Measurements from ENCODE around the gene PMF1. TPM values are rescaled to one million over a fixed set of nuclear protein-coding genes. Genes with fewer than 3 reads are reported as not detected.

PMF1 gene
- total and polyA plus RNA-seq, 2 of the 13 experiments (the other 11 are each of a cell fraction or from before 2014, with no cell fraction given) = 72.5 to 89.0 TPM

GRCh38 chr1:156245451-156246232 is 32.8 kb downstream of the PMF1 start (continued):
- peak; percentile 34; the same call in 1 of the 2 replicates for TF ChIP-seq ZNF160 (CRISPR knock-in tag; IDR thresholded peaks at IDR 0.05)
- no peak for TF ChIP-seq ZBTB7A (CRISPR knock-in tag; IDR thresholded peaks at IDR 0.05)
- TF ChIP-seq RBM39 (IDR thresholded peaks at IDR 0.05; ENCODE audit: low read depth, low read length, poor library complexity, severe bottlenecking) = no peak
- no peak for TF ChIP-seq THYN1 (CRISPR knock-in tag; IDR thresholded peaks at IDR 0.05; ENCODE audit: borderline replicate concordance, low read depth)
- TF ChIP-seq U2AF2 (IDR thresholded peaks at IDR 0.05; ENCODE audit: low read depth, low read length) = no peak
- TF ChIP-seq PRMT3 (CRISPR knock-in tag; IDR thresholded peaks at IDR 0.05; ENCODE audit: borderline replicate concordance, low read depth) = no peak
- TF ChIP-seq SSRP1 (CRISPR knock-in tag; IDR thresholded peaks at IDR 0.05) = peak; percentile 15; the same call in 1 of the 2 replicates
- no peak for TF ChIP-seq KLF12 (CRISPR knock-in tag; IDR thresholded peaks at IDR 0.05; ENCODE audit: borderline replicate concordance)
- TF ChIP-seq ZNF530 (CRISPR knock-in tag; IDR thresholded peaks at IDR 0.05; ENCODE audit: low read depth) = no peak
- TF ChIP-seq ZNF451 (CRISPR knock-in tag; IDR thresholded peaks at IDR 0.05) = peak; percentile 72; the same call in 1 of the 2 replicates
- no peak for TF ChIP-seq NCOR1 (IDR thresholded peaks at IDR 0.05; ENCODE audit: borderline replicate concordance, low read length)
- TF ChIP-seq CREM (IDR thresholded peaks at IDR 0.05) = no peak
- TF ChIP-seq CREM (CRISPR knock-in tag; IDR thresholded peaks at IDR 0.05) = no peak
- no peak for TF ChIP-seq SMARCC2 (IDR thresholded peaks at IDR 0.05)
- no peak for TF ChIP-seq ELF4 (CRISPR knock-in tag; IDR thresholded peaks at IDR 0.05; ENCODE audit: borderline replicate concordance)
- peak; percentile 53 for TF ChIP-seq HNRNPLL (IDR thresholded peaks at IDR 0.05; ENCODE audit: low read depth, low read length, poor library complexity, severe bottlenecking)
- no peak for TF ChIP-seq KDM1A (CRISPR knock-in tag; IDR thresholded peaks at IDR 0.05)
- TF ChIP-seq ZNF34 (CRISPR knock-in tag; IDR thresholded peaks at IDR 0.05; ENCODE audit: borderline replicate concordance) = no peak
- TF ChIP-seq ZNF841 (CRISPR knock-in tag; IDR thresholded peaks at IDR 0.05; ENCODE audit: borderline replicate concordance) = no peak
- TF ChIP-seq ZKSCAN5 (CRISPR knock-in tag; IDR thresholded peaks at IDR 0.05) = no peak
- peak; percentile 54 for TF ChIP-seq SALL1 (CRISPR knock-in tag; IDR thresholded peaks at IDR 0.05)
- TF ChIP-seq SRF (IDR thresholded peaks at IDR 0.05; ENCODE audit: low read depth, low read length) = no peak
- no peak for TF ChIP-seq ZNF10 (CRISPR knock-in tag; IDR thresholded peaks at IDR 0.05; ENCODE audit: borderline replicate concordance, low read depth)
- TF ChIP-seq MXD3 (CRISPR knock-in tag; IDR thresholded peaks at IDR 0.05) = 0 out of 2 replicates have a peak, but pooled peaks have one; percentile 45
- no peak for TF ChIP-seq ZNF317 (CRISPR knock-in tag; IDR thresholded peaks at IDR 0.05)
- TF ChIP-seq MED13 (CRISPR knock-in tag; IDR thresholded peaks at IDR 0.05) = no peak
- TF ChIP-seq MAFK (conservative IDR thresholded peaks at IDR 0.05 in 1 of 2, IDR thresholded peaks at IDR 0.05 in 1 of 2; ENCODE audit: low read length in 2 of 2) = no peak
- TF ChIP-seq RCOR2 (CRISPR knock-in tag; IDR thresholded peaks at IDR 0.05) = no peak
- TF ChIP-seq ZNF562 (CRISPR knock-in tag; IDR thresholded peaks at IDR 0.05; ENCODE audit: borderline replicate concordance) = no peak
- TF ChIP-seq ZNF781 (CRISPR knock-in tag; IDR thresholded peaks at IDR 0.05; ENCODE audit: borderline replicate concordance, not compliant biosample characterization) = no peak

All from HepG2 (cell line).